CD4-positive, alpha-beta T cell treated with Interleukin-12 subunit alpha and Interleukin-12 subunit beta, for 1 hour (primary cell): ENCODE data around the gene TBC1D16.
A peak's percentile ranks its signal among the peaks of the same experiment; 100 is the strongest.
"Not testable (repeated sequence)": the region's sequence is repeated elsewhere in the genome, so short reads cannot be mapped to it uniquely, and the experiment has no call there.

Experiments used
- DNase-seq: peaks from one replicate; pipeline ENCODE4 v3.0.0-alpha.2; 2020

The TBC1D16 gene

GRCh38 chr17:79970576-79971068 lies 65.0 kb downstream of the TBC1D16 start:
- DNase-seq: peak; percentile 19

GRCh38 chr17:79969906-79970305 lies 65.8 kb downstream of the TBC1D16 start:
- DNase-seq: no peak

- no peak for DNase-seq
Measured at GRCh38 chr17:79968116-79968515, 67.6 kb downstream of the TBC1D16 start.

- DNase-seq: no peak
Measured at GRCh38 chr17:79966681-79967080, 69.0 kb downstream of the TBC1D16 start.

GRCh38 chr17:79965806-79966205 lies 69.9 kb downstream of the TBC1D16 start:
- no peak for DNase-seq

- DNase-seq: not testable (repeated sequence)
Measured at GRCh38 chr17:79962467-79962866, 73.2 kb downstream of the TBC1D16 start.

GRCh38 chr17:79961567-79961966 lies 74.1 kb downstream of the TBC1D16 start:
- not testable (repeated sequence) for DNase-seq

- no peak for DNase-seq
Measured at GRCh38 chr17:79960788-79961522, 74.7 kb downstream of the TBC1D16 start.

GRCh38 chr17:79959042-79959441 lies 76.6 kb downstream of the TBC1D16 start:
- DNase-seq: no peak

GRCh38 chr17:79956853-79957252 lies 78.8 kb downstream of the TBC1D16 start:
- DNase-seq: no peak

GRCh38 chr17:79956441-79956735 lies 79.3 kb downstream of the TBC1D16 start:
- DNase-seq: not testable (repeated sequence)

GRCh38 chr17:79955691-79956440 lies 79.8 kb downstream of the TBC1D16 start:
- no peak for DNase-seq

GRCh38 chr17:79955167-79955549 lies 80.5 kb downstream of the TBC1D16 start:
- DNase-seq: no peak

- no peak for DNase-seq
Measured at GRCh38 chr17:79954281-79955166, 81.1 kb downstream of the TBC1D16 start.

- DNase-seq: no peak
Measured at GRCh38 chr17:79953335-79953734, 82.3 kb downstream of the TBC1D16 start.

GRCh38 chr17:79952901-79953300 lies 82.8 kb downstream of the TBC1D16 start:
- DNase-seq: no peak

- no peak for DNase-seq
Measured at GRCh38 chr17:79952265-79952877, 83.3 kb downstream of the TBC1D16 start.

GRCh38 chr17:79951361-79952264 lies 84.1 kb downstream of the TBC1D16 start:
- DNase-seq: no peak

GRCh38 chr17:79950751-79951150 lies 84.9 kb downstream of the TBC1D16 start:
- DNase-seq: no peak

- no peak for DNase-seq
Measured at GRCh38 chr17:79950306-79950705, 85.4 kb downstream of the TBC1D16 start.

GRCh38 chr17:79949656-79950209 lies 85.9 kb downstream of the TBC1D16 start:
- no peak for DNase-seq
